Skeletal muscle cell (primary cell): ENCODE measurements around the gene DERA.
"Not testable (repeated sequence)": the region's sequence is repeated elsewhere in the genome, so short reads cannot be mapped to it uniquely, and the experiment has no call there.

Source experiments
- DNase-seq: peaks from one replicate; pipeline ENCODE4 v3.0.0-alpha.2; 2010; ENCODE audit warnings: low read depth
- H3K4me3 ChIP-seq: 2 replicates; pipeline ENCODE4 v1.5.1; 2011; ENCODE audit warnings: low read depth, mild to moderate bottlenecking, control low read depth, low read length, moderate library complexity

Gene DERA

DNA sequence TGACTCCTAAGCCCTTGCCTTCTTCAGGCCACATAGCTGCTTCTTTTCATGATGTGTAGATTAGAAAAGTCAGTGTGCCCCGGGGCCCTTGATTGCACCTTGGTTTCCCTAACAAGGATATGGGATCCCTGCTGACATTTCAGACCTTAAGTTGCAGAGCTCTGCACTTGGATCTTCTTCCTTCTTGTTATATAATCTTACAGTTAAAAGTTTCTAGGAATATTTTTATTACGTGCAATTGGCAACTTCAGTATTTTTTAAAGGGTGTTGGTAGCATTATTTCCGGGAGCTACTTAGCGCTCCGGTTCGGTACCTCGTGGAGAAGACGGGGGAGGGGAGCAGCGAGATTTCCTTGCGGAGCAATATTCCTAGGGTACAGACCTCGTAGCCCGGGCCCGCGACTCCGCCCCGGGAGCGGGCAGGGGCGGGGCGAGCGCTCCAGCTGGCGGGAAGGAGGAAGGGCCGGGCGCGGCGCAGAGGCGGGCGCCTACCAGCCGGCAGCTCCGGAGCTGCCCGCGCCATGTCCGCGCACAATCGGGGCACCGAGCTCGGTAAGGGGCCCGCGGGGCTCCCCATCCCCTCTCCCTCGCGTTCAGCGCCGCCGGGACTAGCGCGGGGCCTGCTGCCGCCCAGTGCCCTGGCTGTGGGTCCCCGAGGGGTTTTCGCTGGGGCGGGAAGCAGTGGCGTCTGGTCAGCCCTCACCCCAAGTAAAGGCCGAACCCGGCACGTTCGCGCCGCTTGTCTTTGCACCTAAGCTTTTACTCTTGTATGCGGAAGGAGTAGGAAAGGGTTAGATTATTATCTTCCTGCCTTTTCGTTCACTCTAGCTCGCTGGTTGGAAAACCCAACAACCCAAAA is at the start of gene DERA:
Gene DERA, plus strand, starts transcription at position 469 of the 858 bp plus-strand sequence. Its CDS starts 52 bp downstream, at position 521.
- peak within 1 kb of the TSS; percentile 76 for H3K4me3 ChIP-seq
- peak; percentile 29 for DNase-seq

DNA sequence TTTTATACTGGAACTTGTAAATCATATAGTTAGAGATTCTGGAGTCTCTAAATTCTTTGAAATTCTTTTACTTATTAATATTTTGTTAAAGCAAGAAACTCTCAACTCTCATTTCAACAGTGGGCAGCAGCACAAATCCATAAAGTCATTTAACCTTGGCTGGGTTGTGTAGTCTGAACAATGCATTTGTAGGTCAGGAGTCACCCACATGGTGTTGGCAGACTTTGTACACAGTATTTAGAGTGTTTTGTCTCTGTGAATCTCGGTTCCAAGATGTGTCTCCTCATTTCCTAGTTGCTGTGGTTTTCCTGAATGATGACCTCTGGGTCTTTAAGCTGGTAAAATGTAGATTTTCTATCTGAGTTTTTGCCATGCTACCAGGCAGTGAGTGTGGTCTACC is 49.7 kb upstream of the DERA start:
- H3K4me3 ChIP-seq, result no peak overlapping the region
- DNase-seq, result no peak

DNA sequence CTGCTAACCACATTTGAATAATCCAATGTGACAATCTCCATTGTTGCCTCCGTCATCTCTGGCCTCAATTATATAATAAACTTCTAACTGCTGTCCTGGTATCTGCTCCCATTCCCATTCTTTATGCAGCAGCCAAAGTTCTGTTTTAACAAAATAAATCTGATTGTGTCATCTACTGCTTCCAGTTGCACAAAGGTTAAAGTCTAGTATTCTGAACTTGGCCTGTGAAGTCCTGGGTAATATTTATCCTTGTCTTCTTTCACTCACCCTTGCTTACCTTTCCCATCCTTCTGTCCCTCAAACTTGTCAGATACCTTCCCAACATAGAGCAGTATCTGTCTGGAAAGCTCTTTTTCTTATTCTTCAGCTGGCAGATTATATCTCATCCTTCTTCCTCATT is 48.3 kb upstream of the DERA start:
- no peak overlapping the region for H3K4me3 ChIP-seq
- DNase-seq, result no peak

DNA sequence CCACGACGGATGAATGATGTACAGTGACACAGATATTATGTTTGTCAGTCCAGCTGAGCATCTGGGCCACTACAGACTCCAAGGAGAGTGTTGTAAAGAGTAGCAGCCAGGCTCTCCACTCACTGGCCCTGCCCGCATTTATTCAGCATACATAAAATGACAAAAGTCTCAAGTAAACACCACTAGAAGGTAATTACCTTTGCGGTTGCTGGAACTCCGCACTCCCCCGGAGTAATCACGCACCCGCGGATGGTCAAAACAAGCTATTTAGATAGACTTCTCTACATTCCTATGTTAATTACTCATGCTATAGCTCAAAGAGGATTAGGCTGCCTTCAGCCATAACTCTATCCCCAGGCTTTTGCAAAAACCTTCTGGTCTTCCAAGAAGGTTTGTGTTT is 47.8 kb upstream of the DERA start:
- H3K4me3 ChIP-seq, result no peak overlapping the region
- no peak for DNase-seq

DNA sequence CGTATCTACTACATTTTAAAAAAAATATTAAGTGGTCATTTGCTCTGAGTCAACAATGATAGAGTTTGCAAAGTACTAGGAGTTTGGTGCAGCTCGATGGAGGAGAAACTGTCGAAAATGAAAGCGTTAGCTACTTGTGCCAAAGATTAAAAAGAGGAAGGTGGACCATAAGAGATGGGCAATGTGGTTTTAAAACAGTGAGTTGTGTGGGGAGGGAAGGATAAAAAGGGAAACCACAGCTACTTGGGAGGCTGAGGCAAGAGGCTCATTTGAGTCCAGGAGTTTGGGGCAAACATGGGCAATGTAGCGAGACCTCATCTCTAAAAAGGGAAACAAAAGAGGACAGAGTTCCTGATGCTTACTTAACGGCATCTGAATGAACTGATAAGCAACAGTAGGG is 47.1 kb upstream of the DERA start:
- DNase-seq, result no peak
- H3K4me3 ChIP-seq, result no peak overlapping the region

DNA sequence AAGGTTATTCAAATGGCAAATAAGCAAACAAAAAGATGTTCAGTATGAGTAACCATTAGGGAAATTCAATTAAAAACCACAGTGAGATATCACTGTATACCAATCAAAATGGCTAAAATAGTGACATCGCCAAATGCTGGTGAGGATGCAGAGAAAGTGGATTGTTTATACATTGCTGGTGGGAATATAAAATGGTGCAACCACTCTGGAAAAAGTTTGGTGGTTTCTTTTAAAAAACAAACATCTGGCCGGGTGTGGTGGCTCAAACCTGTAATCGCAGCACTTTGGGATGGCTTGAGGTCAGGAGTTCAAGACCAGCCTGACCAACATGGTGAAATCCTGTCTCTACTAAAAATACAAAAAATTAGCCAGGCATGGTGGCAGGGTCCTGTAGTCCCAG is 42.9 kb upstream of the DERA start:
- DNase-seq, result no peak

DNA sequence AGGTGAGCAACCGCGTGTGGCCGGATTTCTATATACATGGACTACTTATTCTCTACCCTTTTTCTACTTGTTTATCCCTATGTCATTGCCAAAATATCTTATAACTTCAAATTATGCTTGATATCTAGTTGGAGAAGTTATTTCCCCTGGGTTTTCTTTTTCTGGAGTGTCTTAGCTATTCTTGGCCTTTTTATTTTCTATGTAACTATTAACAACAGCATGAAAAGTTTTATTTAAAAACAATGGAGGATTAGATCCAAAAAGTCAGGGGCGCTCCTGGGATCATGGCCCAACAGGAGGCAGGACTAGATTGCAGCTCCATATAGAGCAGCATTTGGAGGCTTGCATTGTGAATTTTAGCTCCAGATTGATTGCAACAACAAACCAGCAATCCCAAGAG is 37.6 kb upstream of the DERA start:
- DNase-seq, result no peak
- no peak overlapping the region for H3K4me3 ChIP-seq

More for the DNA sequence above, 42.9 kb upstream of the DERA start:
- H3K4me3 ChIP-seq, result no peak overlapping the region

DNA sequence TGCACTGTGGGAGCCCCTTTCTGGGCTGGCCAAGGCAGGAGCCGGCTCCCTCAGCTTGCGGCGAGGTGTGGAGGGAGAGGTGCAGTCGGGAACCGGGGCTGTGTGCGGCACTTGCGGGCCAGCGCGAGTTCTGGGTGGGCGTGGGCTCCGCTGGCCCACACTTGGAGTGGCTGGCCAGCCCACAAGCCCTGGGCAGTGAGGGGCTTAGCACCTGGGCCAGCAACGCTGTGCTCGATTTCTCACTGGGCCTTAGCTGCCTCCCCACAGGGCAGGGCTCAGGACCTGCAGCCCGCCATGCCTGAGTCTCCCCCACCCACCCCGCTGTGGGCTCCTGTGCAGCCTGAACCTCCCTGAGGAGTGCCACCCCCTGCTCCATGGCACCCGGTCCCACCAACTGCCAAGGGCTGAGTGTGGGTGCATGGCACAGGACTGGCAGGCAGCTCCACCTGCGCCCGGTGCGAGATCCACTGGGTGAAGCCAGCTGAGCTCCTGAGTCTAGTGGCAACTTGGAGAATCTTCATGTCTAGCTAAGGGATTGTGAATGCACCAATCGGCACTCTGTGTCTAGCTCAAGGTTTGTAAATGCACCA is 36.5 kb upstream of the DERA start:
- H3K4me3 ChIP-seq, DNase-seq: not testable (repeated sequence)

DNA sequence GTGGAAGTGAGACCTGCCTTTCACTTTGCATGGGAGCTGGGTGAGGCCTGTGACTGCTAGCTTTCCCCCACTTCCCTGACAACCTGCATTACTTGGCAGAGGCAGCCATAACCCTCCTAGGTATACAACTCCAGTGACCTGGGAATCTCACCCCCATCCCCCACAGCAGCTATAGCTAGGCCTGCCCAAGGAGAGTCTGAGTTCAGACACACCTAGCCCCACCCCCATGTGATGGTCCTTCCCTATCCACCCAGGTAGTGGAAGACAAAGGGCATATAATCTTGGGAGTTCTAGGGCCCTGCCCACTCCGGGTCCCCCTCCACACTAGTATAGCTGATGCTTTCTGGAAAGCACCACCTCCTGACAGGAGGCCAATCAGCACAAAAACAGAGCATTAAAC is 35.3 kb upstream of the DERA start:
- no peak overlapping the region for H3K4me3 ChIP-seq
- DNase-seq, result no peak

DNA sequence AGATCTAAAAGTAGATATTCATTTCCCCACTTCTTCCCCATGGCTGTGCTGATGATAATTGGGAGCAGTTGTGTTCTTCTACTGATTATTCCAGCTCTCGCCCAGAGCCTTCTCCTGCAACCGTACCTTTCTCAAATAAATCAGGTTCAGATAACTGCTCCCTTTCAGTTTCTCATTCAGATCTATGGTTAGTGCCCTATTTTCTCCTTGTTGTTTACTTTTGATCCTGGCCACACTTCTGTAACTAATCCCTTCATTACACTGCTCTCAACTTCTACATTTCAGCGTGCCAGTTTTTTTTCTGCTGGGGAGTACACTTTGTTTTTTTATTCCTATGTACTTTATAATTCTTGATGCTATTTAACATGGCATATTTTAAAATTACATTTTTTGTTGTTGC is 31.7 kb upstream of the DERA start:
- H3K4me3 ChIP-seq, result no peak overlapping the region
- no peak for DNase-seq

DNA sequence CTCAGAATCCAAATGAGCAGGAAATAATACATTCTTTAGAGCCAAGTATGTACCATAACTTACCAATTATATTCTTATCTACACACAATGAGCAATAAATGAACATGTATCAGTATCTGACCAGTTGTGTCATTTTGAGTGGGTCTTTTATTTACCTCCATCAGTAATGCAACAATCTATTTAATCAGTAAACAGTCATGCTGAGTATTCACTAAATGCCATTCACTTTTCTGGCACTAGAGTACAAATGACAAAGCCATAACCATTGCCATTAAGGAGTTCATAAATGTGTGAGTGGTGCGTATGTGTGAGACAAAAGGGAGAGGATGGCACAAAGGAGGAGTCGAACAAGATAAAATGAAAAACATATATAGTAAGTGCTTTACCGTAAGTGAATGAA is 30.4 kb upstream of the DERA start:
- no peak overlapping the region for H3K4me3 ChIP-seq
- DNase-seq, result no peak

DNA sequence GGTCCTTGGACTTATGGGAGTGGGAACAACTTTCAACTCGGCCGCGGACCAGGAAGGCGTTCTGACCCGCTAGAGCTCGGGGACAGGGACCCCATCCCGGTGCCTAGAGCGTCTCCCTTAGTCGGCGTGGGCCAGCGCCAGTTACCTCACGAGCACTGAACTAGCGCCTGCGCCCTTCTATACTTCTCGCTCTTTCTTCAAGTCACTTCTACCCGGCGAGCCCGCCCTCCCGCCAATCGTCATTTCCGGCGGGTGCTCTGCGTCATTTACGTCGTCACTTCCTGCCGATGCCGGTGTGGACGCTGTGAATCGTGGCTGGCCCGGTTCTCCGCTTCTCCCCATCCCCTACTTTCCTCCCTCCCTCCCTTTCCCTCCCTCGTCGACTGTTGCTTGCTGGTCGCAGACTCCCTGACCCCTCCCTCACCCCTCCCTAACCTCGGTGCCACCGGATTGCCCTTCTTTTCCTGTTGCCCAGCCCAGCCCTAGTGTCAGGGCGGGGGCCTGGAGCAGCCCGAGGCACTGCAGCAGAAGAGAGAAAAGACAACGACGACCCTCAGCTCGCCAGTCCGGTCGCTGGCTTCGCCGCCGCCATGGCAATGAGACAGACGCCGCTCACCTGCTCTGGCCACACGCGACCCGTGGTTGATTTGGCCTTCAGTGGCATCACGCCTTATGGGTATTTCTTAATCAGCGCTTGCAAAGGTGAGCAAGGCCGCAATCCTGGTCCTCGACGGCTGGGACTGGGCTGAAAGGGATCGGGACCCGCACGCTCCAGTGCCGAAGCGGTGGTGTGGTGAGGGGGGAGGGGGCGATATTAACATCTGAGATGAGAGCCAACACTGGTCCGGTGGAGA is 28.8 kb upstream of the DERA start, which contains the start of gene STRAP:
Gene STRAP, plus strand, starts transcription at position 270 of the 854 bp plus-strand sequence. Its CDS starts 321 bp downstream, at position 591.
- peak; percentile 92 for DNase-seq
- H3K4me3 ChIP-seq, result peak within 1 kb of the TSS; percentile 99

DNA sequence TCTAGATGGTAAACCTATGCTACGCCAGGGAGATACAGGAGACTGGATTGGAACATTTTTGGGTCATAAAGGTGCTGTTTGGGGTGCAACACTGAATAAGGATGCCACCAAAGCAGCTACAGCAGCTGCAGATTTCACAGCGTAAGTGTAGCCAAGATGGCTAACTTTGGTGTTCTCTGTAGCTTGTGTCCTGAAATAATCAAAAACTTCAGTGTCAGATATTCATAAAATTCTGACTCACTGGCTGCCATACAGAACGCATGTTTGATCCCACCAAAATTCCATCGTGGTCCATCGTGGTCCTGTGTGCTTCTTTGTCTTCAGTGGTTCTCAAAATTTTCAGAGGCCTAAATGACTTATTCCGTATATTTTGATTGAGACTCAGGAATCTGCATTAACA is 27.6 kb upstream of the DERA start:
- DNase-seq, result no peak
- H3K4me3 ChIP-seq, result peak overlapping the region; percentile 99

DNA sequence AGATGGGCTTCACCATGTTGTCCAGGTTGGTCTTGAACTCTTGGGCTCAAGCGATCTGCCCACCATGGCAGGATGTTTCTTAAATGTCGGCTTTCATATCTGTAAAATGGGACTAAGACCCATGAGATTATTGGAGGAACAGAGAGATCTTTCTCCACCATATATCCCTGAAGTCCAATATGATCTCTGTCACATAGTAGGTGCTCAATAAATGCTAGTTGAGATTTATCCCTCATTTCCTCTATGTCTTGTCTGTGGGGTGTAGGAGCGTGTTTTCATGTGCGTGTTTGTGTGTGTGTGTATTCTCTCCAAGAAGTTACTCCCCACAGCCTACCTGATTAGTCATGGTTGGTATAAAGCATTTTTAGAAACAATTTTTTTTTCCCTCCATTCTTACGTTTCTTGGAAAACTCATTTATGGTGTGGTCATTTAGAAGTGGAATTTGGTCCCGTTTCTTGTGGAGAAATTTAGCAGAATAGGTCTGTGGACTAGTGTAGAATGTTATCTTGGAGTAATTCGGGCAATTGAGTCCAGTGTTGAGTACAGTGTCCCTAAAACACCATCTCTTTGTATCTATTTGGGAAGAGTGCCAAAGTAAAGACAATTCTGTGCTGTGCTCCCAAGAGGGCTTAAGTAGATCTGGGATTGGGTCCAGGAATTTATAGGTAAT is 24.6 kb upstream of the DERA start:
- no peak for DNase-seq
- no peak overlapping the region for H3K4me3 ChIP-seq

DNA sequence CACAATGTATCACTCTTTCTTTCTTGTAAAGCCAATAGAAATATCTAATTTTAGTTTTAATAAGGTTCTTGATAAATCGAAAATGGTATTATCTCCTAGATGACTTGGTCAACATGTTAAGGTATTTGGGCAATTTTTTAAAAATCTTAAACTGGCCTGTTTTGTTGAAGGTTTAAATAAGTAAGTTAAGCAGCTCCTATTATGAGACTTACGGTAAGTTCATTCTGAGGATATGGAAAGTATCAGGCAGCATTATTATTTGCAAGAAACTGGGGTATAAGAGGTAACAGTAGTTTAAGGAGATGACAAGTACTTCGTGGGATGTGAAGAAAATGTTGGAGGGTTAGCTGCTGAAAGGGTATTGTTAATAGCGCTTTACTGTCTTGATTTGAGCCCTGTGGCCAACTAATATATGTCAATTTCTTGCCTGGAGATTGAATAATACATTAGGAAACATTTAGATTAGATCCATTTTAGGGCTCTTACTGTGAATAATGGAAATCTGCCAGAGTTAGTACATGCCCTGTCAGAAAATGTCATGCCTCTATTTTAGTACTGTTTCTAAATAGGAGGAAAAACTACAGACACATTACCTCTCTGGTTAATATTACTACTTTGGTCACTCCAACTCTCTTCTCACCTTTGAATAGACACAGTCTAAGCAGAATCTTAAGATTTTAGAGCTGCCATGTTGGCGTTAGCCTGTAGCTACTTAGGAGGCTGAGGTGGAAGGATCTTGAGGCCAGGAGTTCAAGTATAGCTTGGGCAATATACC is 23.9 kb upstream of the DERA start:
- H3K4me3 ChIP-seq, result no peak overlapping the region
- no peak for DNase-seq

DNA sequence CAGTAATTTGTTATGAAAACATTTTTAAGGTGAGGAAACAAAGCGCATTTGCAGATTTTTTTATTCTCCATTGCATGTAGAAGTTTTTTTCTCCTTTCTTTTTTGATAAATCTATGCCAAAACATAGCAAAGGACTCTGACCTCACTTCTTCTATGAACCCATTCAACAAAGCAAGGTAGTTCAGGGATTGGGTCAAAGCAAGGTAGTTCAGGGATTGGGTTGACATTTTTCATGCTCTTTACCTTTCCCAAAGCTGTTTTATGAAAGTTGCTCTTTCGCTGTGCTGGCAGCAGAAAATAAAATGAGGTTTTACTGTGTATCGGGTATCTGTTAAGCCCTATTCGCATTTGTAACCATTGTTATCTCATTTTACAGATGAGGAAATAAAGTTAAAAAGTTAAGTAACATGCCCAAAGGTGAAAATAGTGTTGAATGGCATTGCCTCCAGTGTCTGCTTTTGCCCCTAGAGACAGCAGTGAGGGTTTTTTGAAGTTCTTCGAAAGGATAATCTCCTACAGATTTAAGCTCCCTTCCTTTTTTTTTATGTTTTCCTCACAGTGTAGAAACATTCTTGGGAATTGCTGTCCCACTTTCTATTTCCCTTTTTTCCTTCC is 18.4 kb upstream of the DERA start:
- no peak overlapping the region for H3K4me3 ChIP-seq
- no peak for DNase-seq

DNA sequence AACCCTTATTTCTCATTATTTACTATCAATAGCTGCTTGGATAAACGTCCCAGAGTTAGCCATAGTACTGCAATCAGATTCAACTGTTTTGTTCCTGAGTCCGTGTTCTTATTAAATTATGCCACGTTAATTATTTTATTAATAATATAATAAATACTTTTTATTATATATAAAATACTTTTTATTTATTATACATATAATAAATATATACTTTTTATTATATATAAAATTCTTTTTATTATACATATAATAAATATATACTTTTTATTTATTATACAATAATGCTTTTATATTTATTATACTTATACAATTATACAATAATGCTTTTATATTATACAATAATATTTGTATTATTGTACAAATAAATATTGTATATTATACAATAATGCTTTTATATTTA is 17.9 kb upstream of the DERA start:
- H3K4me3 ChIP-seq, result no peak overlapping the region
- DNase-seq, result no peak

DNA sequence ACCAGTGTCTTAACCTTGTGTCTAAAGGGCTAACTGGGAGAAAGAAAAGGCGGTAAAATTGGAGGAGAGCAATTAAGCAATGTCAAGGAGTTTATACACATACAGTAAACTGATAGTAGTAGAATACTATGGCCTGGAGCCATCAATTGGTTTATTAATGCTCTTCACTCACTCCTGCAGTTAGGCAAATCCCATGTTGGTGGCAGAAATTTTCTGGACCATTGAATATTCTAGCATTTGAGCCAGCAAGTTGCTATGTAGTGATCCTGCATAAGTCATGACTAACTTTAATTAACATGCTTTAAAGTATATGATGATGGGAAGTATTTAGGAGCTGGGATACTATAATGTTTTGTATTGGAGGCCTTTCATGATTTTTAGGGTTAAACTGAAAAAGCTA is 14.3 kb upstream of the DERA start:
- no peak overlapping the region for H3K4me3 ChIP-seq
- no peak for DNase-seq
